Lower lobe of right lung (tissue), 2 donors: ENCODE measurements around the gene KSR2. TPM values are rescaled to one million over a fixed set of nuclear protein-coding genes. Genes with fewer than 3 reads are reported as not detected.

Experiments
- ATAC-seq, 2 donors: fragments of 200-7000 bp; cut with Tn5 transposase; one replicate each; pipeline ENCODE4 v1.9.1; 2020 to 2022; ENCODE audit warnings: mild to moderate bottlenecking in 2 of 2, moderate library complexity in 2 of 2
- DNase-seq: peaks from one replicate; pipeline ENCODE4 v3.0.0-alpha.2; 2020
- H3K27ac ChIP-seq: fragments of 200-600 bp; one replicate; pipeline ENCODE4 v1.8.0; 2022
- H3K27me3 ChIP-seq: fragments of 200-600 bp; one replicate; pipeline ENCODE4 v1.8.0; 2022; ENCODE audit warnings: low read depth
- H3K36me3 ChIP-seq: fragments of 200-600 bp; one replicate; pipeline ENCODE4 v1.8.0; 2022; ENCODE audit warnings: mild to moderate bottlenecking
- H3K4me1 ChIP-seq: fragments of 200-600 bp; one replicate; pipeline ENCODE4 v1.8.0; 2022
- H3K4me3 ChIP-seq: fragments of 200-600 bp; one replicate; pipeline ENCODE4 v1.8.0; 2022; ENCODE audit warnings: mild to moderate bottlenecking
- H3K9me3 ChIP-seq: fragments of 200-600 bp; one replicate; pipeline ENCODE4 v1.8.0; 2022
- CTCF ChIP-seq: fragments of 200-600 bp; IDR thresholded peaks from one replicate; pipeline ENCODE4 v1.8.0; 2022; ENCODE audit warnings: antibody characterized with exemption, mild to moderate bottlenecking
- intact Hi-C: fragments of 100-400 bp; cut with DNase I; formaldehyde crosslinking; loops from one replicate; pipeline ENCODE4 v1.11.0; 2022
- total RNA-seq: library from RNA; stranded (reverse); fragmentation: NEBNext Ultra II Directional; extraction: Animal tissue kit (Norgen Biotek cat#: 25700); gene quantifications from one replicate; pipeline ENCODE4 v1.2.1, GENCODE V29; 2021
- donor health status: DM: no; HTN: yes; CAD: no; lungs with severe emphysema.

KSR2 gene
- total RNA-seq, 1 donor from 2014 or later, result 1.0 TPM

GRCh38 chr12:117778656-117779055, 190.1 kb downstream of the KSR2 start:
- Histone ChIP-seq H3K27me3 (no peaks in the 10 kb centered on the region), H3K4me1 (no peaks in the 10 kb centered on the region), H3K27ac (no peak overlapping the region), H3K36me3 (no peaks in the 10 kb centered on the region), H3K4me3 (no peak overlapping the region), H3K9me3 (no peaks in the 10 kb centered on the region)
- ATAC-seq, result no peak
- no peak for TF ChIP-seq CTCF
- intact Hi-C loops, result no loop called here
- no peak for DNase-seq

- Histone ChIP-seq H3K9me3 (no peaks in the 10 kb centered on the region), H3K4me1 (no peaks in the 10 kb centered on the region), H3K27ac (no peak overlapping the region), H3K27me3 (no peaks in the 10 kb centered on the region), H3K36me3 (no peaks in the 10 kb centered on the region), H3K4me3 (no peak overlapping the region)
- no peak for DNase-seq
- intact Hi-C loops, result no loop called here
- ATAC-seq, result no peak
- TF ChIP-seq CTCF, result no peak
Measured at GRCh38 chr12:117774941-117775775, 193.6 kb downstream of the KSR2 start.

GRCh38 chr12:117768860-117769259, 199.9 kb downstream of the KSR2 start:
- intact Hi-C loops, result no loop called here
- Histone ChIP-seq H3K27ac (no peak overlapping the region), H3K27me3 (no peaks in the 10 kb centered on the region), H3K4me1 (no peaks in the 10 kb centered on the region), H3K36me3 (no peaks in the 10 kb centered on the region), H3K4me3 (no peak overlapping the region), H3K9me3 (no peaks in the 10 kb centered on the region)
- ATAC-seq (no peak), DNase-seq (no peak)
- TF ChIP-seq CTCF, result no peak

GRCh38 chr12:117766008-117766407, 202.8 kb downstream of the KSR2 start:
- Histone ChIP-seq H3K36me3 (no peaks in the 10 kb centered on the region), H3K4me3 (no peak overlapping the region), H3K4me1 (no peaks in the 10 kb centered on the region), H3K27ac (no peak overlapping the region), H3K9me3 (no peaks in the 10 kb centered on the region), H3K27me3 (no peaks in the 10 kb centered on the region)
- no peak for DNase-seq
- TF ChIP-seq CTCF, result no peak
- no peak for ATAC-seq
- intact Hi-C loops, result no loop called here

- Histone ChIP-seq H3K4me3 (no peak overlapping the region), H3K9me3 (no peaks in the 10 kb centered on the region), H3K27ac (no peak overlapping the region), H3K27me3 (no peaks in the 10 kb centered on the region), H3K4me1 (no peaks in the 10 kb centered on the region), H3K36me3 (no peaks in the 10 kb centered on the region)
- ATAC-seq (no peak), DNase-seq (no peak)
- TF ChIP-seq CTCF, result no peak
- intact Hi-C loops, result no loop called here
Measured at GRCh38 chr12:117762143-117762542, 206.6 kb downstream of the KSR2 start.
